OCI-LY7 (cell line): ENCODE results near the gene ESRRG. TPM values are rescaled to one million over a fixed set of nuclear protein-coding genes. Genes with fewer than 3 reads are reported as not detected.

Source experiments
- BruUV-seq: library from RNA; stranded (reverse); fragments of 400-500 nt; replicated peaks from 2 replicates; lab custom pipeline; 2021; lab: Mats Ljungman, UMichigan
- CTCF ChIA-PET: fragments of 300-600 bp; sonication (Branson Sonifier 250); formaldehyde crosslinking; loops from one replicate; lab custom pipeline; 2022; ENCODE audit warnings: antibody characterized with exemption; ENCODE audit not compliant: unreplicated experiment; lab: Charles Lee
- POLR2A ChIA-PET: fragments of 300-600 bp; sonication (Branson Sonifier 250); formaldehyde crosslinking; loops from one replicate; lab custom pipeline; 2022; ENCODE audit warnings: antibody characterized with exemption; lab: Charles Lee
- DNase-seq: peaks from one replicate; pipeline ENCODE4 v3.0.0-alpha.2; 2015; ENCODE audit warnings: low spot score
- H2AFZ ChIP-seq: fragments of 200-600 bp; sonication (generic), shearing (Covaris generic); 2 replicates; pipeline ENCODE4 v1.6.1; 2014; ENCODE audit warnings: mild to moderate bottlenecking, antibody characterized with exemption, low read length, moderate library complexity
- H3K27ac ChIP-seq: fragments of 200-600 bp; sonication (generic); 2 replicates; pipeline ENCODE4 v1.5.1; 2014; ENCODE audit warnings: mixed run types, low read depth, mild to moderate bottlenecking, moderate library complexity, low read length, inconsistent platforms; ENCODE audit not compliant: poor library complexity, severe bottlenecking
- H3K36me3 ChIP-seq: fragments of 200-600 bp; sonication (generic); 2 replicates; pipeline ENCODE4 v1.6.1; 2014; ENCODE audit warnings: mild to moderate bottlenecking, antibody characterized with exemption, low read length, moderate library complexity, mixed read lengths; ENCODE audit not compliant: insufficient read depth
- H3K4me1 ChIP-seq: fragments of 200-600 bp; sonication (generic); 2 replicates; pipeline ENCODE4 v1.5.1; 2014; ENCODE audit warnings: mild to moderate bottlenecking, low read length; ENCODE audit not compliant: insufficient read depth, poor library complexity, severe bottlenecking
- H3K4me2 ChIP-seq: fragments of 200-600 bp; sonication (generic); 2 replicates; pipeline ENCODE4 v1.6.1; 2014; ENCODE audit warnings: mild to moderate bottlenecking, low read length
- H3K4me3 ChIP-seq: fragments of 200-600 bp; sonication (generic); 2 replicates; pipeline ENCODE4 v1.5.1; 2014; ENCODE audit warnings: mild to moderate bottlenecking, low read depth, low read length; ENCODE audit not compliant: poor library complexity, severe bottlenecking
- H3K79me2 ChIP-seq: fragments of 200-600 bp; sonication (generic); 2 replicates; pipeline ENCODE4 v1.6.1; 2016; ENCODE audit warnings: low read depth, mild to moderate bottlenecking, low read length, moderate library complexity, mixed read lengths; ENCODE audit not compliant: insufficient read depth
- H3K9me2 ChIP-seq: fragments of 200-600 bp; sonication (generic); 2 replicates; pipeline ENCODE4 v1.6.1; 2016; ENCODE audit warnings: mild to moderate bottlenecking, low read length, mixed read lengths; ENCODE audit not compliant: insufficient read depth
- H3K9me3 ChIP-seq: fragments of 200-600 bp; sonication (generic); 2 replicates; pipeline ENCODE4 v1.6.1; 2014; ENCODE audit warnings: mild to moderate bottlenecking, mixed run types, low read length, mixed read lengths
- H4K20me1 ChIP-seq: fragments of 200-600 bp; sonication (generic); 2 replicates; pipeline ENCODE4 v1.6.1; 2014; ENCODE audit warnings: mild to moderate bottlenecking, antibody characterized with exemption, low read length, moderate library complexity, mixed read lengths; ENCODE audit not compliant: insufficient read depth
- EZH2phosphoT487 ChIP-seq: fragments of 200-600 bp; sonication (generic); IDR thresholded peaks from 2 replicates; pipeline ENCODE4 v1.6.1; 2018; ENCODE audit warnings: low read depth, borderline replicate concordance, mild to moderate bottlenecking, mixed run types, antibody characterized with exemption, low read length, moderate library complexity, mixed read lengths
- intact Hi-C: fragments of 100-400 bp; cut with micrococcal nuclease; formaldehyde crosslinking; loops from one replicate; pipeline ENCODE4 v1.10.0; 2022; ENCODE audit not compliant: unreplicated experiment
- total RNA-seq, 2 experiments: library from RNA; depleted of rRNA in 1 of 2; stranded (reverse); fragments of >200 nt in 1 of 2; shearing (Covaris generic) in 1 of 2; gene quantifications; 2 replicates each; pipeline ENCODE4 v1.2.3, GENCODE V29; 2014 to 2022
- TF ChIP-seq, protein P1 (sequence below): fragments of 200-600 bp; sonication (generic); conservative IDR thresholded peaks from 2 replicates; pipeline ENCODE4 v1.5.1; 2014; ENCODE audit warnings: mild to moderate bottlenecking, antibody characterized with exemption, low read length, moderate library complexity, mixed read lengths

ESRRG gene
- total RNA-seq, 2 experiments from 2014 or later, result not detected

DNA sequence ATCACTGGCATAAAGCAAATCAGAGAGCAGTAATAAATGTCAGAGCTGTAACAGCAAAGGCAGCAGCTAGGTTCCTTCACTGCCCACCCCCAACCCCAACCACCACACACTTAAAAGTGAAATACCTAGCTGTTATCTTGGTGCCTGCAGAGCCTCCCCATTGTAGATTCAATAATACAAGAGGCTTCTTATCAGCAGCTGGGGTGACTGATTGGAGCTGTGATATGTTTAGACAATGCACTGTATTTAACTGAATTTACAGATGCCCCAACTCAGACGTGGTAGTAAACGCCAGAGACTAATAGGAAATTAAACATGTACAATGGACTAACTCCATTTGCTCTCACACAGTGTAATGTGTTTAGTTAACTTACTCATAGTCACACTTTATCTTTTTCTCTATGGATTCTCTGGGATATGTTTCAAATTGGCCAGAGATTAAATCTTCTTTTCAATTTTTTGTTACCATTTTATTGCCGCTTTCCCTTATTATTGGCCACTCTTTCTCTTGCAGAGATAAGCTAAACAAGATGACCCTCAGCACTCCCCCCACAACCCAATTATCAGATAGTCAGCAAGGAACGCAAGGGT, 117.1 kb downstream of the ESRRG start:
- TF ChIP-seq EZH2phosphoT487, result no peak
- TF ChIP-seq, protein P1, sequence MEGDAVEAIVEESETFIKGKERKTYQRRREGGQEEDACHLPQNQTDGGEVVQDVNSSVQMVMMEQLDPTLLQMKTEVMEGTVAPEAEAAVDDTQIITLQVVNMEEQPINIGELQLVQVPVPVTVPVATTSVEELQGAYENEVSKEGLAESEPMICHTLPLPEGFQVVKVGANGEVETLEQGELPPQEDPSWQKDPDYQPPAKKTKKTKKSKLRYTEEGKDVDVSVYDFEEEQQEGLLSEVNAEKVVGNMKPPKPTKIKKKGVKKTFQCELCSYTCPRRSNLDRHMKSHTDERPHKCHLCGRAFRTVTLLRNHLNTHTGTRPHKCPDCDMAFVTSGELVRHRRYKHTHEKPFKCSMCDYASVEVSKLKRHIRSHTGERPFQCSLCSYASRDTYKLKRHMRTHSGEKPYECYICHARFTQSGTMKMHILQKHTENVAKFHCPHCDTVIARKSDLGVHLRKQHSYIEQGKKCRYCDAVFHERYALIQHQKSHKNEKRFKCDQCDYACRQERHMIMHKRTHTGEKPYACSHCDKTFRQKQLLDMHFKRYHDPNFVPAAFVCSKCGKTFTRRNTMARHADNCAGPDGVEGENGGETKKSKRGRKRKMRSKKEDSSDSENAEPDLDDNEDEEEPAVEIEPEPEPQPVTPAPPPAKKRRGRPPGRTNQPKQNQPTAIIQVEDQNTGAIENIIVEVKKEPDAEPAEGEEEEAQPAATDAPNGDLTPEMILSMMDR, result no peak
- H3K4me3 ChIP-seq, result no peak overlapping the region
- no peaks in the 10 kb centered on the region for H3K9me2 ChIP-seq
- H3K4me1 ChIP-seq, result no peaks in the 10 kb centered on the region
- no peaks in the 10 kb centered on the region for H4K20me1 ChIP-seq
- no peak overlapping the region for H2AFZ ChIP-seq
- H3K9me3 ChIP-seq, result no peaks in the 10 kb centered on the region
- intact Hi-C loops, result no loop called here
- no peak overlapping the region for H3K27ac ChIP-seq
- H3K36me3 ChIP-seq, result no peaks in the 10 kb centered on the region
- CTCF ChIA-PET, result no interaction called here
- POLR2A ChIA-PET, result interaction anchor here (0.7 to 1.0 kb wide), 4 partner anchors 12 to 82 kb away, joined by 3 to 4 read pairs (median 3); no protein-coding TSS in a partner anchor
- DNase-seq, result no peak
- no peaks in the 10 kb centered on the region for H3K79me2 ChIP-seq
- no TSS peak for BruUV-seq
- H3K4me2 ChIP-seq, result no peak overlapping the region

- no peaks in the 10 kb centered on the region for H3K79me2 ChIP-seq
- H3K4me1 ChIP-seq, result no peaks in the 10 kb centered on the region
- no peak for DNase-seq
- TF ChIP-seq EZH2phosphoT487, result no peak
- TF ChIP-seq, protein P1, result no peak
- H3K36me3 ChIP-seq, result no peaks in the 10 kb centered on the region
- no peak overlapping the region for H3K4me3 ChIP-seq
- no peaks in the 10 kb centered on the region for H4K20me1 ChIP-seq
- H3K9me2 ChIP-seq, result no peaks in the 10 kb centered on the region
- H3K9me3 ChIP-seq, result no peaks in the 10 kb centered on the region
- POLR2A ChIA-PET, result interaction anchor here (0.7 kb wide), 1 partner anchor 68 kb away, joined by 3 read pairs; no protein-coding TSS in a partner anchor
- no peak overlapping the region for H3K4me2 ChIP-seq
- no TSS peak for BruUV-seq
- CTCF ChIA-PET, result no interaction called here
- no peak overlapping the region for H3K27ac ChIP-seq
- intact Hi-C loops, result no loop called here
- H2AFZ ChIP-seq, result no peak overlapping the region
These were observed 118.5 kb downstream of the ESRRG start for GRCh38 chr1:216604771-216605170.
